ENCODE results near the gene ROR2. TPM values are rescaled to one million over a fixed set of nuclear protein-coding genes. Genes with fewer than 3 reads are reported as not detected.
"Not testable (repeated sequence)": the region's sequence is repeated elsewhere in the genome, so short reads cannot be mapped to it uniquely, and the experiment has no call there.

The ROR2 gene
- polyA plus RNA-seq, 3 donors: 14.1 to 17.3 (median 14.2) TPM

- DNase-seq (ENCODE audit: low read depth in 3 of 3, low spot score in 2 of 3): no peak
Measured at GRCh38 chr9:91558395-91558794, 391.6 kb downstream of the ROR2 start.

GRCh38 chr9:91557327-91557726 lies 392.7 kb downstream of the ROR2 start:
- no peak for DNase-seq (ENCODE audit: low read depth in 3 of 3, low spot score in 2 of 3)

- no peak for DNase-seq (ENCODE audit: low read depth in 3 of 3, low spot score in 2 of 3)
Measured at GRCh38 chr9:91555132-91555531, 394.9 kb downstream of the ROR2 start.

- DNase-seq (ENCODE audit: low read depth in 3 of 3, low spot score in 2 of 3): no peak
Measured at GRCh38 chr9:91549177-91549576, 400.9 kb downstream of the ROR2 start.

GRCh38 chr9:91547081-91547480 lies 402.9 kb downstream of the ROR2 start:
- no peak for DNase-seq (ENCODE audit: low read depth in 3 of 3, low spot score in 2 of 3)

- DNase-seq (ENCODE audit: low read depth in 3 of 3, low spot score in 2 of 3): no peak
Measured at GRCh38 chr9:91546574-91546973, 403.5 kb downstream of the ROR2 start.

GRCh38 chr9:91541734-91542133 lies 408.3 kb downstream of the ROR2 start:
- DNase-seq (ENCODE audit: low read depth in 3 of 3, low spot score in 2 of 3): no peak

- not testable (repeated sequence) for DNase-seq (ENCODE audit: low read depth in 3 of 3, low spot score in 2 of 3)
Measured at GRCh38 chr9:91540506-91540905, 409.5 kb downstream of the ROR2 start.

GRCh38 chr9:91536211-91536691 lies 413.8 kb downstream of the ROR2 start:
- DNase-seq (ENCODE audit: low read depth in 3 of 3, low spot score in 2 of 3): no peak

- no peak for DNase-seq (ENCODE audit: low read depth in 3 of 3, low spot score in 2 of 3)
Measured at GRCh38 chr9:91534374-91534773, 415.7 kb downstream of the ROR2 start.

- no peak for DNase-seq (ENCODE audit: low read depth in 3 of 3, low spot score in 2 of 3)
Measured at GRCh38 chr9:91533382-91533781, 416.6 kb downstream of the ROR2 start.

- no peak for DNase-seq (ENCODE audit: low read depth in 3 of 3, low spot score in 2 of 3)
Measured at GRCh38 chr9:91532325-91532724, 417.7 kb downstream of the ROR2 start.

GRCh38 chr9:91530829-91531228 lies 419.2 kb downstream of the ROR2 start:
- DNase-seq (ENCODE audit: low read depth in 3 of 3, low spot score in 2 of 3): no peak

GRCh38 chr9:91522481-91522880 lies 427.5 kb downstream of the ROR2 start:
- DNase-seq (ENCODE audit: low read depth in 3 of 3, low spot score in 2 of 3): no peak

- no peak for DNase-seq (ENCODE audit: low read depth in 3 of 3, low spot score in 2 of 3)
Measured at GRCh38 chr9:91519520-91520277, 430.3 kb downstream of the ROR2 start.

GRCh38 chr9:91518462-91518861 lies 431.6 kb downstream of the ROR2 start:
- no peak for DNase-seq (ENCODE audit: low read depth in 3 of 3, low spot score in 2 of 3)

GRCh38 chr9:91517801-91518200 lies 432.2 kb downstream of the ROR2 start:
- no peak for DNase-seq (ENCODE audit: low read depth in 3 of 3, low spot score in 2 of 3)

- not testable (repeated sequence) for DNase-seq (ENCODE audit: low read depth in 3 of 3, low spot score in 2 of 3)
Measured at GRCh38 chr9:91517332-91517731, 432.7 kb downstream of the ROR2 start.

- DNase-seq (ENCODE audit: low read depth in 3 of 3, low spot score in 2 of 3): no peak
Measured at GRCh38 chr9:91516777-91517176, 433.3 kb downstream of the ROR2 start.

GRCh38 chr9:91516081-91516480 lies 433.9 kb downstream of the ROR2 start:
- DNase-seq (ENCODE audit: low read depth in 3 of 3, low spot score in 2 of 3): no peak

GRCh38 chr9:91515074-91515687 lies 434.8 kb downstream of the ROR2 start:
- DNase-seq (ENCODE audit: low read depth in 3 of 3, low spot score in 2 of 3): peak; percentile 53 to 63 (median 57)

Data from right renal cortex interstitium (tissue), 3 donors.